Stimulated activated CD8-positive, alpha-beta memory T cell treated with anti-CD3 and anti-CD28 coated beads, Interleukin-15, amount 100 ng/mL, for 24 hours (primary cell): ENCODE measurements around the gene LCE1D.

Source experiments
- DNase-seq: peaks from one replicate; pipeline ENCODE4 v3.0.0-alpha.2; 2020; ENCODE audit warnings: low read depth

LCE1D gene

DNA sequence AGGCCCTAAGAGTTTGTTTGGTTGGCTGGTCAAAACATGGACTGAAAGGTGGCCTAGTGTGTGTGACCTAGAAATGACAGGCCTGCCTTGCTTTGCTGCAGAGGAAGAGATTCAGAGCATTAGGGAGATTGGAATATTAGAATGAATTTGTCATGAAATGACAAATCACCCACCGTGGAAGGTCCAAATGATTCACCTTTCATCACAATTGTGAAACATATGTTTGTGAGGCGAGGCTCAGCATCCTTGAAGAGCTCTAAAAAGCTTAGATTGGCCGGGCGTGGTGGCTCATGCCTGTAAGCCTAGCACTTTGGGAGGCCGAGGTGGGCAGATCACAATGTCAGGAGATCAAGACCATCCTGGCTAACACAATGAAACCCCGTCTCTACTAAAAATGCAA lies 20.8 kb downstream of the LCE1D start:
- no peak for DNase-seq

DNA sequence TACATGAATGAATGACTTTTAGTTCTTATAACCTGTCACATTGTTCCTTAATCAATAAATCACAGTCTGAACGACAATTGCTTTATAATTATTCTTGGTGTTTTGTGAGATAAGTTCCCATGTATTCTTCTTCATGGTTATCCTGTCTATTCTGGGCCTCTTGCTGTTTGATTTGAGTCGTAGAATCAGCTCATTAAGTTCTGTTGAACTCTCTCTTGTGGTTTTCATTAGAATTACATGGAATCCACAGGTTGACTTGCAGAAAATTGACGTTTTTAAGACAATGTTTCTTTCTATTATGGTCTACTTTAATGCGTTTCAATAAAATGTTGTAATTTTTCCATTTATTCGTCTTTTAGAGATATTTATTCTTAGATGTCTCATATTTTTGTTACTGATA lies 26.8 kb downstream of the LCE1D start:
- DNase-seq: no peak

DNA sequence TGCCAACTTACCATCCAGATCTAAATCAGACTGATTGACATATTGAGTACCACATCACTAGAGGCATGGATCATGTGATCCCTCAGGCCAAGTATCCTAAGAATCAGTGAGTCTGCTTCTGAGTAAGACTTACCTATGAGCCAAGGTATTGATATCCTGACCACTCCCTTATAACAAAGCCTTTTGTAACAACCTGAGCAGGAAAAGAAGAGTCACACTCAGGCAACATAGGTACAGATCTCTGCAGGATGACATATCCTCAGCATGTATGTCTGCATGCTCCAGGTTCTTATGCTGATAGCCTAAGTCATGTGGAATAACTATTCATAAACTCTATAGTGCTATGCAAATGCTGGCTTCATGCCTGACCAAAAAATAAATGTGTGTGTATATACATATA lies 28.4 kb downstream of the LCE1D start:
- no peak for DNase-seq

DNA sequence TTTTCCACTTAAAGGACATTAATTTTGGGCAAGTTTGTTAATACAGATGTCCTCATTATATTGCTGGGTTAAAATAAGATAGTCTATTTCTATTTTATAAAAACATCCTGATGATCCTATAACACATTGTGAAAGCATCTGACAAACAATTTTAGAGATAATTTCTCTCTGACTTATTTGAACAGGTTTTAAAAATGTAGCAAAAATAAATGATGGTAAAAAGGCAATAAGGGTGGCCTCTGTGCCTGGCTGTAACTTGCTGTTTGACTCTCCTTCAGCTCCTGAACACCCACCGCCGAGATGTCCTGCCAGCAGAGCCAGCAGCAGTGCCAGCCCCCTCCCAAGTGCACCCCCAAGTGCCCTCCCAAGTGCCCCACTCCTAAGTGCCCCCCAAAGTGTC lies 30.7 kb downstream of the LCE1D start, which contains the start of gene LCE1A:
TSS of gene LCE1A (plus strand) at position 301 of the 400 bp plus-strand sequence. CDS start at position 301, 0 bp downstream.
- no peak for DNase-seq

DNA sequence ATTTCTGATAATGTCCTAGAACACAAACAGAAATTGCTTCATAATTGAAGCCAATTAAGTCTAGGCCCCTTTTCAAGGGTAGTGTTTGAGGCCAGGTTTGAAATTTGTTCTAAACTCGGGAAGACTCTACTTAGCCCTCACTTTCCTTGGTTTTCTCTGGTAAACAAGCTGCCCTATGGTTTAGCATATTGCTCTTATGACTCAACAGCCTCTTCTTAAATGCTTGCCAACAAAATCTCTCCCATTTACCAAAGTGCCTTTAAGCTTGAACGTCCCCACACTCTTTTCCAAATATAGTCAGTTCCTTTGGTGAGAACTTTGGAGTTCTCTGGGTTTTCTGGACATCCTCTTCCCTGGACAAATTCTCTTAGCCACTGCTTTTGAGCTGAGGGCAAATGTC lies 40.3 kb downstream of the LCE1D start:
- DNase-seq: no peak

DNA sequence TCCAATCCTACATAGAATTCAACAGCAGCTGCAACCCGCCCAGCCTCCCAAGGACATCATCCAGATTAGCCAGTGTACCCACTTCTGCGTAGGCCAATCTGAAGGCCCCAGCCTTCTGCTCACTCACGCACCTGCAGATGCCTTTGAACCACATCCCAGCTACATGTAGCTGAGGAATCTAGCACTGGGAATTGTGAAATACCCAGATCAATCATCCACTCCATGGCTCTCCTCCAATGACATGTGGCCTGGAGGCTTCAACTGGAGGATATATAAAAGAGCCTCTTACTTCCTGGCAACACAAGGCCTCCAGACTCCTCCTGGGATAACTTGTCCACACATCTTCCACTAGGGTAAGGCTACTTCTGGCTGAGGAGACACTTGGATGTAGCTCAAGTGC lies 46.0 kb downstream of the LCE1D start, which contains the start of gene LCE6A:
TSS of gene LCE6A (plus strand) at position 301 of the 400 bp plus-strand sequence. CDS start 665 bp downstream, outside the sequence.
- no peak for DNase-seq
